Measurements from ENCODE around the gene GNAO1. TPM values are rescaled to one million over a fixed set of nuclear protein-coding genes. Genes with fewer than 3 reads are reported as not detected.

GNAO1 gene
- total and polyA plus RNA-seq, 2 donors (not counting 1 experiment from before 2014, with no cell fraction given), result 0.13 to 5.1 TPM

- Histone ChIP-seq H3K27me3 (replicated peaks in 1 of 4; ENCODE audit: control extremely low read depth in 1 of 4, control insufficient read depth in 3 of 4, insufficient read depth in 4 of 4, low read length in 3 of 4) (peaks cover 0 to 18% (median 9%) of the 10 kb centered on the region in 4 experiments), H3K9ac (ENCODE audit: low read length) (no peak overlapping the region), H2AFZ (ENCODE audit: insufficient read depth, low read depth, low read length, poor library complexity, severe bottlenecking) (peak overlapping the region; percentile 13), H3K4me1 (ENCODE audit: control insufficient read depth in 2 of 2, insufficient read depth in 2 of 2, low read length in 2 of 2) (peaks cover 29 to 54% of the 10 kb centered on the region in 2 donors), H3K9me3 (ENCODE audit: control extremely low read depth in 1 of 3, control insufficient read depth in 2 of 3, insufficient read depth in 1 of 3, low read length in 2 of 3) (peaks cover 0 to 8% (median 0%) of the 10 kb centered on the region in 3 donors), H4K20me1 (ENCODE audit: control insufficient read depth, insufficient read depth, low read length, poor library complexity, severe bottlenecking) (no peaks in the 10 kb centered on the region), H3K4me3 (ENCODE audit: control extremely low read depth in 1 of 5, extremely low read depth in 1 of 5, insufficient read depth in 1 of 5, low read depth in 2 of 5, low read length in 4 of 5) (no peak overlapping the region), H3K36me3 (replicated peaks in 1 of 2; ENCODE audit: control extremely low read depth in 1 of 2, control insufficient read depth in 1 of 2, extremely low read depth in 1 of 2, insufficient read depth in 2 of 2, low read length in 1 of 2) (no peaks in the 10 kb centered on the region), H3K79me2 (ENCODE audit: control insufficient read depth, insufficient read depth, low read length) (no peaks in the 10 kb centered on the region), H3K27ac (ENCODE audit: low read length in 2 of 2) (no peak overlapping the region), H3K4me2 (replicated peaks; ENCODE audit: low read depth, low read length, poor library complexity, severe bottlenecking) (peak overlapping the region; percentile 42)
- ATAC-seq (ENCODE audit: low read depth), result peak; percentile 40
- 0% methylated on average over 2 of the region's 2 CpGs for WGBS (ENCODE audit: insufficient coverage)
- no peaks in the 10 kb centered on the region for H3K9me3 Mint-ChIP-seq (ENCODE audit: insufficient read depth)
- H3K4me3 Mint-ChIP-seq, result peak overlapping the region; percentile 52
- intact Hi-C loops (cut with micrococcal nuclease), result no loop called here
- H3K27me3 Mint-ChIP-seq, result peaks cover 9% of the 10 kb centered on the region
- peak overlapping the region; percentile 4 for H3K27ac Mint-ChIP-seq
- CTCF ChIA-PET, result interaction anchor here (1.2 to 2.0 kb wide), 2 partner anchors 8 to 254 kb away, joined by 3 to 5 read pairs; partner anchors contain the start of gene GNAO1
- no peak for TF ChIP-seq EZH2 (IDR thresholded peaks at IDR 0.05; ENCODE audit: borderline replicate concordance, insufficient read depth, low read depth, low read length, poor library complexity, severe bottlenecking)
- TF ChIP-seq, protein P1, sequence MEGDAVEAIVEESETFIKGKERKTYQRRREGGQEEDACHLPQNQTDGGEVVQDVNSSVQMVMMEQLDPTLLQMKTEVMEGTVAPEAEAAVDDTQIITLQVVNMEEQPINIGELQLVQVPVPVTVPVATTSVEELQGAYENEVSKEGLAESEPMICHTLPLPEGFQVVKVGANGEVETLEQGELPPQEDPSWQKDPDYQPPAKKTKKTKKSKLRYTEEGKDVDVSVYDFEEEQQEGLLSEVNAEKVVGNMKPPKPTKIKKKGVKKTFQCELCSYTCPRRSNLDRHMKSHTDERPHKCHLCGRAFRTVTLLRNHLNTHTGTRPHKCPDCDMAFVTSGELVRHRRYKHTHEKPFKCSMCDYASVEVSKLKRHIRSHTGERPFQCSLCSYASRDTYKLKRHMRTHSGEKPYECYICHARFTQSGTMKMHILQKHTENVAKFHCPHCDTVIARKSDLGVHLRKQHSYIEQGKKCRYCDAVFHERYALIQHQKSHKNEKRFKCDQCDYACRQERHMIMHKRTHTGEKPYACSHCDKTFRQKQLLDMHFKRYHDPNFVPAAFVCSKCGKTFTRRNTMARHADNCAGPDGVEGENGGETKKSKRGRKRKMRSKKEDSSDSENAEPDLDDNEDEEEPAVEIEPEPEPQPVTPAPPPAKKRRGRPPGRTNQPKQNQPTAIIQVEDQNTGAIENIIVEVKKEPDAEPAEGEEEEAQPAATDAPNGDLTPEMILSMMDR (IDR thresholded peaks at IDR 0.05), result no peak
- POLR2A ChIA-PET, result no interaction called here
- H3K4me1 Mint-ChIP-seq, result peaks cover 38% of the 10 kb centered on the region
- peak; percentile 50 for DNase-seq
Measured at GRCh38 chr16:56199164-56199563, 7.9 kb downstream of the GNAO1 start.

DNA sequence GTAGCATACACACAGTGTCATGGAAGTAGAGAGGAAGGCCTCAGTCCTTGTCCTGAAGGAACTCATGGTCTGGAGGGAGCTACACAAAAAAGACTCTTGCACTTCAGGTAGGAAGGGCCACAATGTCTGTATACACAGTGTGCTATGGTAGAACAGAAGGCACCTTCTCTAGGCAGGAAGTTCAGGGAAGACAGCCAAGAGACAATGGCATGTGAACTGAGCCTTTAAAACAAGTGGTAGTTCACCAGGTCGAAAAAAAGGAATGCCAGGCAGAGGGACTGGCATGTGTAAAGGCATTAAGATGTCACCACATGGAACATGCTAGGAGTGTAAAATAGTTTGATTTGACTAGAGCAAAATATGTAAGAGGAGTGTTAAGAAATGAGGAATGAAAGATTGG is 9.7 kb downstream of the GNAO1 start:
- Histone ChIP-seq H3K4me3 (ENCODE audit: control extremely low read depth in 1 of 5, extremely low read depth in 1 of 5, insufficient read depth in 1 of 5, low read depth in 2 of 5, low read length in 4 of 5) (no peak overlapping the region), H3K27me3 (replicated peaks in 1 of 4; ENCODE audit: control extremely low read depth in 1 of 4, control insufficient read depth in 3 of 4, insufficient read depth in 4 of 4, low read length in 3 of 4) (no peaks in the 10 kb centered on the region), H3K36me3 (replicated peaks in 1 of 2; ENCODE audit: control extremely low read depth in 1 of 2, control insufficient read depth in 1 of 2, extremely low read depth in 1 of 2, insufficient read depth in 2 of 2, low read length in 1 of 2) (no peaks in the 10 kb centered on the region), H4K20me1 (ENCODE audit: control insufficient read depth, insufficient read depth, low read length, poor library complexity, severe bottlenecking) (no peaks in the 10 kb centered on the region), H3K4me1 (ENCODE audit: control insufficient read depth in 2 of 2, insufficient read depth in 2 of 2, low read length in 2 of 2) (peaks cover 22 to 48% of the 10 kb centered on the region in 2 donors), H2AFZ (ENCODE audit: insufficient read depth, low read depth, low read length, poor library complexity, severe bottlenecking) (no peak overlapping the region), H3K9ac (ENCODE audit: low read length) (no peak overlapping the region), H3K79me2 (ENCODE audit: control insufficient read depth, insufficient read depth, low read length) (no peaks in the 10 kb centered on the region), H3K4me2 (replicated peaks; ENCODE audit: low read depth, low read length, poor library complexity, severe bottlenecking) (no peak overlapping the region), H3K27ac (ENCODE audit: low read length in 2 of 2) (no peak overlapping the region), H3K9me3 (ENCODE audit: control extremely low read depth in 1 of 3, control insufficient read depth in 2 of 3, insufficient read depth in 1 of 3, low read length in 2 of 3) (peaks cover 0 to 4% (median 0%) of the 10 kb centered on the region in 3 donors)
- ATAC-seq (ENCODE audit: low read depth), result no peak
- ChIA-PET POLR2A (no interaction called here), CTCF (interaction anchor here (5.6 kb wide), 1 partner anchor 256 kb away, joined by 88 read pairs; no protein-coding TSS in a partner anchor)
- intact Hi-C loops (cut with micrococcal nuclease), result loop anchor here (5.0 kb wide), 1 partner anchor 116 kb away; no protein-coding TSS in a partner anchor
- H3K9me3 Mint-ChIP-seq (ENCODE audit: insufficient read depth), result no peaks in the 10 kb centered on the region
- peaks cover 32% of the 10 kb centered on the region for H3K4me1 Mint-ChIP-seq
- no peak overlapping the region for H3K27ac Mint-ChIP-seq
- peaks cover 4% of the 10 kb centered on the region for H3K27me3 Mint-ChIP-seq
- DNase-seq, result no peak
- no peak overlapping the region for H3K4me3 Mint-ChIP-seq
- 94% methylated on average over 1 of the region's 1 CpG for WGBS (ENCODE audit: insufficient coverage)
- TF ChIP-seq, protein P1 (IDR thresholded peaks at IDR 0.05), result no peak
- no peak for TF ChIP-seq EZH2 (IDR thresholded peaks at IDR 0.05; ENCODE audit: borderline replicate concordance, insufficient read depth, low read depth, low read length, poor library complexity, severe bottlenecking)

All from B cell (primary cell).